Measurements from ENCODE around the gene ANAPC1.
"Not testable (repeated sequence)": the region's sequence is repeated elsewhere in the genome, so short reads cannot be mapped to it uniquely, and the experiment has no call there.

The ANAPC1 gene

DNA sequence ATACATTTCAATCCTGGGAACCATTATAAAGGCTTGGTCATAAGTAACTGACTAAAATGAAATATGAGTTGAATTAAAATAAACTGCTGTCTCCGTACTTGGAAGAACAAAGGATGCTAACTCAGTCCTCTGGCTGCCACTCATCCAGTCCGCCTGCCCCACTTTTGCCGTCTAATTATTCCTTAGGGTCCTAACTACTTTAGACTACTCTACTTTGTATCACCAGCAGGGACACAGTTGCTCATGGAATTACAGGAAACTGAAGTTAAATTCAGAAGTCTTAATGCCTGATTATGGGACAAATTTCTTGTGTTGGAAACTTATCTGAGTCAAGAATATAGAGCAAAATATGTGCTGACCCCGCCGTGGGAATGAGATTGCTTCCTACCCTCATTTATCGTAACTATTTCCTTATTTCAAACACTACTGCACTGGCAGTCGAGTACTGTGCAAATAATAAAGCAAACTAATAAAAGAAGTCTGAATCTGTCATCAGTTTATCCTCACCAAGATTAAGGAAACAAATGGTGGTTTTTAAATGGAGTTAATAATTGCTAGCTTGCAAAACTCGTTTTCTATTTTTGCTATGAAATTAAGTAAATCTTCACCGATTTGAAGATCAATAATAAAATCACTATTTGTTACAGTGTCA, 102.4 kb downstream of the ANAPC1 start:
- not testable (repeated sequence) for H3K36me3 ChIP-seq (replicated peaks; ENCODE audit: insufficient read depth, low read length); H3K9me3 ChIP-seq (replicated peaks; ENCODE audit: insufficient read depth, low read length); H3K27me3 ChIP-seq (replicated peaks; ENCODE audit: insufficient read depth, low read length); H3F3A ChIP-seq (ENCODE audit: insufficient read depth, low read length); H3K4me1 ChIP-seq (ENCODE audit: low read length); H3K4me3 ChIP-seq (ENCODE audit: low read length); H3K9ac ChIP-seq (ENCODE audit: low read length); H3K4me2 ChIP-seq (ENCODE audit: low read depth, low read length); H4K20me1 ChIP-seq (ENCODE audit: insufficient read depth, low read length); H3K9me2 ChIP-seq (replicated peaks; ENCODE audit: insufficient read depth, low read length); H2AFZ ChIP-seq (ENCODE audit: low read length); H3K27ac ChIP-seq (ENCODE audit: low read length); H3K79me2 ChIP-seq (ENCODE audit: low read length); DNase-seq

GRCh38 chr2:111777155-111777554, 106.8 kb downstream of the ANAPC1 start:
- not testable (repeated sequence) for H3K27ac ChIP-seq (ENCODE audit: low read length); H3K4me2 ChIP-seq (ENCODE audit: low read depth, low read length); H3K9ac ChIP-seq (ENCODE audit: low read length); H3K27me3 ChIP-seq (replicated peaks; ENCODE audit: insufficient read depth, low read length); H3F3A ChIP-seq (ENCODE audit: insufficient read depth, low read length); H3K36me3 ChIP-seq (replicated peaks; ENCODE audit: insufficient read depth, low read length); H3K79me2 ChIP-seq (ENCODE audit: low read length); H3K9me2 ChIP-seq (replicated peaks; ENCODE audit: insufficient read depth, low read length); H2AFZ ChIP-seq (ENCODE audit: low read length); DNase-seq; H3K4me3 ChIP-seq (ENCODE audit: low read length); H4K20me1 ChIP-seq (ENCODE audit: insufficient read depth, low read length); H3K9me3 ChIP-seq (replicated peaks; ENCODE audit: insufficient read depth, low read length); H3K4me1 ChIP-seq (ENCODE audit: low read length)

GRCh38 chr2:111776296-111776695, 107.7 kb downstream of the ANAPC1 start:
- H3K27ac ChIP-seq (ENCODE audit: low read length), result not testable (repeated sequence)

DNA sequence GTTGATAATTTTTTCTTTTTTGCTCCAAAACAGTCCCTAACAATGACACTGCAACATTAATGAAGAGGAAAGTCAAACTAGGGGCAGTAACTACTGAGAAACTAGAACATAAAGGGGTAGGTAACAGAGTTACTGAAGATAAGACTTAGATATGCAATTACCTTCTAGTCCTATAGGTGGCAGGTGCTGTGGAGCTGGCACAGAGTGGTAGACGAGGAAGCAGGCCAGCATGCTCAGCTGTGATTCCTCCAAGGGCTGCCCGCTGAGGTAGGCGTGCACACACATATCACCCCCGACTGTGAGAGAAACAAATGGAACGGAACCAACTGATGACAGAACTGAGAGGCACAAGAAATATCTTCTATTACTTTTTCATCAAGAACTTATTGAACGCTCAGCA, 111.8 kb downstream of the ANAPC1 start:
- not testable (repeated sequence) for DNase-seq; H3K4me2 ChIP-seq (ENCODE audit: low read depth, low read length); H3K9me2 ChIP-seq (replicated peaks; ENCODE audit: insufficient read depth, low read length); H3K27me3 ChIP-seq (replicated peaks; ENCODE audit: insufficient read depth, low read length); H3K36me3 ChIP-seq (replicated peaks; ENCODE audit: insufficient read depth, low read length); H3K79me2 ChIP-seq (ENCODE audit: low read length); H3K4me3 ChIP-seq (ENCODE audit: low read length); H4K20me1 ChIP-seq (ENCODE audit: insufficient read depth, low read length); H3F3A ChIP-seq (ENCODE audit: insufficient read depth, low read length); H3K27ac ChIP-seq (ENCODE audit: low read length); H3K9ac ChIP-seq (ENCODE audit: low read length); H2AFZ ChIP-seq (ENCODE audit: low read length); H3K9me3 ChIP-seq (replicated peaks; ENCODE audit: insufficient read depth, low read length); H3K4me1 ChIP-seq (ENCODE audit: low read length)
- 0 out of 2 replicates have a peak, but pooled peaks have one; percentile 2 for TF ChIP-seq CTCF (IDR thresholded peaks at IDR 0.05; ENCODE audit: low read length)

More at GRCh38 chr2:111776296-111776695, 107.7 kb downstream of the ANAPC1 start:
- H3K4me3 ChIP-seq (ENCODE audit: low read length); DNase-seq; H3F3A ChIP-seq (ENCODE audit: insufficient read depth, low read length); H3K9ac ChIP-seq (ENCODE audit: low read length); H4K20me1 ChIP-seq (ENCODE audit: insufficient read depth, low read length); H3K4me1 ChIP-seq (ENCODE audit: low read length); H3K9me2 ChIP-seq (replicated peaks; ENCODE audit: insufficient read depth, low read length); H3K27me3 ChIP-seq (replicated peaks; ENCODE audit: insufficient read depth, low read length); H3K79me2 ChIP-seq (ENCODE audit: low read length); H2AFZ ChIP-seq (ENCODE audit: low read length); H3K9me3 ChIP-seq (replicated peaks; ENCODE audit: insufficient read depth, low read length); H3K4me2 ChIP-seq (ENCODE audit: low read depth, low read length); H3K36me3 ChIP-seq (replicated peaks; ENCODE audit: insufficient read depth, low read length): not testable (repeated sequence)

- H3F3A ChIP-seq (ENCODE audit: insufficient read depth, low read length); H3K9me2 ChIP-seq (replicated peaks; ENCODE audit: insufficient read depth, low read length); H3K9me3 ChIP-seq (replicated peaks; ENCODE audit: insufficient read depth, low read length); H3K27me3 ChIP-seq (replicated peaks; ENCODE audit: insufficient read depth, low read length); H3K4me1 ChIP-seq (ENCODE audit: low read length); H3K36me3 ChIP-seq (replicated peaks; ENCODE audit: insufficient read depth, low read length); H3K9ac ChIP-seq (ENCODE audit: low read length); DNase-seq; H2AFZ ChIP-seq (ENCODE audit: low read length); H3K79me2 ChIP-seq (ENCODE audit: low read length); H3K27ac ChIP-seq (ENCODE audit: low read length); H3K4me3 ChIP-seq (ENCODE audit: low read length); H3K4me2 ChIP-seq (ENCODE audit: low read depth, low read length); H4K20me1 ChIP-seq (ENCODE audit: insufficient read depth, low read length): not testable (repeated sequence)
Observed at GRCh38 chr2:111770916-111771658, 112.9 kb downstream of the ANAPC1 start.

- H3K79me2 ChIP-seq (ENCODE audit: low read length); H2AFZ ChIP-seq (ENCODE audit: low read length); H3K27ac ChIP-seq (ENCODE audit: low read length); H3K4me3 ChIP-seq (ENCODE audit: low read length); H3K9me2 ChIP-seq (replicated peaks; ENCODE audit: insufficient read depth, low read length); H3F3A ChIP-seq (ENCODE audit: insufficient read depth, low read length); H3K4me1 ChIP-seq (ENCODE audit: low read length); H3K4me2 ChIP-seq (ENCODE audit: low read depth, low read length); H3K27me3 ChIP-seq (replicated peaks; ENCODE audit: insufficient read depth, low read length); H3K9ac ChIP-seq (ENCODE audit: low read length); H4K20me1 ChIP-seq (ENCODE audit: insufficient read depth, low read length); DNase-seq; H3K36me3 ChIP-seq (replicated peaks; ENCODE audit: insufficient read depth, low read length); H3K9me3 ChIP-seq (replicated peaks; ENCODE audit: insufficient read depth, low read length): not testable (repeated sequence)
Observed at GRCh38 chr2:111768266-111769190, 115.5 kb downstream of the ANAPC1 start.

DNA sequence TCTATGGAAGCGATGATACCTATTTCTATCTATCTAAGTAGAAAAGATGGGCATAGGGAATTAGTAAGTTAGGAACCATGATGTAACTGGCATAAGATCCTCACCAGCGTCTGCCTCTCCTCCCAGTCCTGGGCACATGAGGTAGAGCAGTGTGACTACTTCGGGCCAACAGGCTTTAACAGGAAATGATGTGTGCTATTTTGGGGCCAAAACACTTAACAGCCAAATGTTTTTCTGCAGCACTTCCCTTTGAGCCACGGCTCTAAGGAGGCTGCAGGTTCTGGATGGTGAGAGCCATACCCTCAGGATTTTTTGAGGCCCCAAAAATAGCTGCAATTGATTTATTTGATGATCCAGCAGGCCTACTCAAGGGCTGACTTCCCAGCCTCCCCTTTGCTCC, 116.9 kb downstream of the ANAPC1 start:
- Histone ChIP-seq H3K4me2 (ENCODE audit: low read depth, low read length) (peak overlapping the region; percentile 24; the same call in 1 of the 2 replicates), H3K27ac (ENCODE audit: low read length) (peak overlapping the region; percentile 42; the same call in 1 of the 2 replicates)
- H3F3A ChIP-seq (ENCODE audit: insufficient read depth, low read length), result not testable (repeated sequence)

More for the DNA sequence above, 116.9 kb downstream of the ANAPC1 start:
- H3K4me1 ChIP-seq (ENCODE audit: low read length); H3K9me2 ChIP-seq (replicated peaks; ENCODE audit: insufficient read depth, low read length); H3K36me3 ChIP-seq (replicated peaks; ENCODE audit: insufficient read depth, low read length); H3K9ac ChIP-seq (ENCODE audit: low read length); H2AFZ ChIP-seq (ENCODE audit: low read length); H3K27me3 ChIP-seq (replicated peaks; ENCODE audit: insufficient read depth, low read length); H3K79me2 ChIP-seq (ENCODE audit: low read length); H3K9me3 ChIP-seq (replicated peaks; ENCODE audit: insufficient read depth, low read length); H3K4me3 ChIP-seq (ENCODE audit: low read length); H4K20me1 ChIP-seq (ENCODE audit: insufficient read depth, low read length): not testable (repeated sequence)
- DNase-seq, result peak; percentile 42

Data from MM.1S (cell line).